PC-3 (cell line): ENCODE measurements around the gene LYZL1.

Source experiments
- CTCF ChIP-seq: fragments of 300-600 bp; sonication (generic); conservative IDR thresholded peaks from 2 replicates; pipeline ENCODE4 v1.5.1; 2017; ENCODE audit warnings: antibody characterized with exemption, low read depth, mild to moderate bottlenecking, low read length
- EZH2 ChIP-seq: fragments of 300-600 bp; sonication (generic); IDR thresholded peaks from one replicate; pipeline ENCODE4 v1.6.1; 2017; ENCODE audit warnings: antibody characterized with exemption, mild to moderate bottlenecking, low read length; ENCODE audit not compliant: unreplicated experiment
- EZH2phosphoT487 ChIP-seq: fragments of 300-600 bp; sonication (generic); IDR thresholded peaks from 2 replicates; pipeline ENCODE4 v1.6.1; 2018; ENCODE audit warnings: mild to moderate bottlenecking, antibody characterized with exemption, low read length, borderline replicate concordance

- TF ChIP-seq CTCF (no peak), EZH2 (no peak), EZH2phosphoT487 (no peak)
Observed at GRCh38 chr10:29329420-29329819, 40.5 kb downstream of the LYZL1 start.
